Kidney (tissue), 14 donors: ENCODE measurements around the gene GNG4. TPM values are rescaled to one million over a fixed set of nuclear protein-coding genes. Genes with fewer than 3 reads are reported as not detected.

Source experiments
- DNase-seq, 5 donors: peaks; one replicate each; pipeline ENCODE4 v3.0.0-alpha.2; 2013 to 2020
- FAIRE-seq: peaks from 2 replicates; lab custom pipeline; 2012; peaks lifted over from hg19 to GRCh38; lab: Jason Lieb, UNC
- H3K27ac ChIP-seq, 2 donors: one replicate each; pipeline ENCODE4 v1.7.0; 2013; ENCODE audit warnings: low read depth in 2 of 2, low read length in 2 of 2, inconsistent platforms in 1 of 2
- H3K27me3 ChIP-seq: one replicate; pipeline ENCODE4 v1.7.1; 2013; ENCODE audit warnings: low read length, inconsistent platforms; ENCODE audit not compliant: control insufficient read depth, insufficient read depth
- H3K36me3 ChIP-seq, 3 donors: one replicate each; pipeline versions ENCODE4 v1.7.0 to v1.7.1; 2013; ENCODE audit warnings: low read length in 3 of 3, control low read depth in 1 of 3, inconsistent platforms in 1 of 3; ENCODE audit not compliant: insufficient read depth in 3 of 3, control insufficient read depth in 2 of 3
- H3K4me1 ChIP-seq, 3 donors: one replicate each; pipeline versions ENCODE4 v1.7.0 to v1.7.1; 2013; ENCODE audit warnings: low read length in 3 of 3, inconsistent platforms in 1 of 3, low read depth in 1 of 3; ENCODE audit not compliant: control insufficient read depth in 2 of 3, insufficient read depth in 2 of 3
- H3K4me3 ChIP-seq, 3 donors: one replicate each; pipeline versions ENCODE4 v1.7.0 to v1.8.1; 2013; ENCODE audit warnings: low read length in 3 of 3, control low read depth in 1 of 3, inconsistent platforms in 1 of 3
- H3K9ac ChIP-seq, 3 donors: one replicate each; pipeline versions ENCODE4 v1.7.0 to v1.7.1; 2013; ENCODE audit warnings: low read length in 3 of 3, control low read depth in 1 of 3, inconsistent platforms in 1 of 3
- H3K9me3 ChIP-seq, 3 donors: one replicate each; pipeline versions ENCODE4 v1.7.0 to v1.7.1; 2013; ENCODE audit warnings: low read length in 3 of 3, control low read depth in 1 of 3, inconsistent platforms in 1 of 3; ENCODE audit not compliant: control insufficient read depth in 2 of 3, insufficient read depth in 1 of 3
- intact Hi-C: fragments of 100-400 bp; cut with DNase I; formaldehyde crosslinking; loops from one replicate; pipeline ENCODE4 v1.11.1; 2022
- polyA plus RNA-seq: library from polyadenylated mRNA; stranded (reverse); fragments of 350-450 nt; fragmentation: Illumina TruSeq; extraction: RNeasy Lipid Tissue Mini Kit (QIAGEN cat#74804); gene quantifications from one replicate; pipeline ENCODE4 v1.2.3, GENCODE V29; 2014; ENCODE audit warnings: low read depth, low replicate concordance; ENCODE audit not compliant: insufficient read depth
- total RNA-seq: library from RNA; stranded (reverse); fragmentation: NEBNext Ultra II Directional; extraction: Animal tissue kit (Norgen Biotek cat#: 25700); gene quantifications from one replicate; pipeline ENCODE4 v1.2.1, GENCODE V29; 2021
- TF ChIP-seq, protein P1 (sequence below): IDR thresholded peaks from 3 replicates; pipeline ENCODE4 v1.5.1; 2012; ENCODE audit warnings: mild to moderate bottlenecking, moderate library complexity, borderline replicate concordance; ENCODE audit not compliant: insufficient read depth; ENCODE audit errors: extremely low read depth
- donor health status: control.
- donor health status: control.
- donor health status: control.
- donor health status: control.
- donor health status: control.
- donor health status: DM: yes; HTN: yes; CAD: no.
- donor health status: Normal renal cell carcinoma (clear cell type).

Gene GNG4
- total and polyA plus RNA-seq, 2 donors from 2014 or later: 4.5 TPM; not detected in 1

DNA sequence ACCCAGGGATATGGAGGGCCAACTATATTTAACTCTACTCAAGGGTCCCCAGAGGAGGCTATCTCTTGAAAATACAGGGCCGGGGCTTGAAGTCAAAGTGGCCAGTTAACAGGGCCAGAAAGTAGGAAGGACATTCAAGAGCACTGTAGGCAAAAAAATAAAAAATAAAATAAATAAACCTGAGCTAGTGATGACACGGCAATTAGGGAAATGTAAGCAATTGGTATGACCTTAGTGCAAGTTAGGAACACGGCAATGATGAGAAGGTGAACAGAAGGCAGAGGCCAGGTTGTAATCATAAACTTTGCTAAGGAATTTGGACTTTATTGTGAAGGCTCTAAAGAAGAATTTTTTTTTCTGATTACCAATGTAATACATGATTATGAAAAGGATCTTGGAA is 142.0 kb downstream of the GNG4 start:
- intact Hi-C loops: no loop called here
- Histone ChIP-seq H3K27ac (no peak overlapping the region), H3K9ac (no peak overlapping the region), H3K27me3 (no peaks in the 10 kb centered on the region), H3K9me3 (no peaks in the 10 kb centered on the region), H3K4me1 (peaks cover 0 to under 1% (median 0%) of the 10 kb centered on the region in 3 donors), H3K4me3 (no peak overlapping the region), H3K36me3 (no peaks in the 10 kb centered on the region)
- FAIRE-seq (no peak), DNase-seq (no peak)
- TF ChIP-seq, protein P1, sequence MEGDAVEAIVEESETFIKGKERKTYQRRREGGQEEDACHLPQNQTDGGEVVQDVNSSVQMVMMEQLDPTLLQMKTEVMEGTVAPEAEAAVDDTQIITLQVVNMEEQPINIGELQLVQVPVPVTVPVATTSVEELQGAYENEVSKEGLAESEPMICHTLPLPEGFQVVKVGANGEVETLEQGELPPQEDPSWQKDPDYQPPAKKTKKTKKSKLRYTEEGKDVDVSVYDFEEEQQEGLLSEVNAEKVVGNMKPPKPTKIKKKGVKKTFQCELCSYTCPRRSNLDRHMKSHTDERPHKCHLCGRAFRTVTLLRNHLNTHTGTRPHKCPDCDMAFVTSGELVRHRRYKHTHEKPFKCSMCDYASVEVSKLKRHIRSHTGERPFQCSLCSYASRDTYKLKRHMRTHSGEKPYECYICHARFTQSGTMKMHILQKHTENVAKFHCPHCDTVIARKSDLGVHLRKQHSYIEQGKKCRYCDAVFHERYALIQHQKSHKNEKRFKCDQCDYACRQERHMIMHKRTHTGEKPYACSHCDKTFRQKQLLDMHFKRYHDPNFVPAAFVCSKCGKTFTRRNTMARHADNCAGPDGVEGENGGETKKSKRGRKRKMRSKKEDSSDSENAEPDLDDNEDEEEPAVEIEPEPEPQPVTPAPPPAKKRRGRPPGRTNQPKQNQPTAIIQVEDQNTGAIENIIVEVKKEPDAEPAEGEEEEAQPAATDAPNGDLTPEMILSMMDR: no peak

DNA sequence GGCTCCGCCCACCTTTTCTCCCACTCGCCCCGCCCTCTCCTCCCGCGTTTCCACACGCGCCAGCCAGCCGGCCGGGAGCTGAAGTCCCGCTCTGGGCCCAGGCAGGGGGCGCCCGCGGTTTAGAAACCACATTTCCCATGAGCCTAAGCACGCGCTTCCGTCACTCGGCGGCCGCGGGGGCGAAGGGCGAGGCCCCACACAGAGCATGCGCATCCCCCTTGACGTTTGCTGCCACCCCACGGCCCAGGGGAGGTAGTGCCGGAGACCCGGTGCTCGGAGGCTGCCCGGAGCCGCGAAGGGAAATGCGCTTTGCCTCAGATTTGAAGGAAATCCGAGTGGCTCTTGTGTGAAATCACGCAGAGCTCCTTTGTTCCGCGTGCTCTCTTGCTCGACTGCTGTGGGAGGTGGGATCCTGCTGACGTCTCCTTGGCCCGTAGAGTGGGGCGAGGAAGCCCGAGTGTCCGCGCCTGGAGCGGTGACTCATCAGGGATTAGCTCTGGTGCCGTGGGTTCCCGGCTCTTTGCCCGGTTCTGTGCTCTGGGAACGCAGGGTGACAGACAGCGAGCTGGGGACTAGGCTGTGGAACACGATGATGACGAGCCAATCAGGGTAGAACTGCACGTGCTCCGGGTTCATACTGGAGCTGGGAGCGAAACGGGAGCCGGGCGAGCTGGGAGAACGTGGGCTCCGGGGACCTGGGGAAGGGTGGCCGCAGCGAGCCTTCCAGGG is 144.9 kb downstream of the GNG4 start:
- H3K4me3 ChIP-seq: peak overlapping the region; percentile 81 to 87 (median 85)
- DNase-seq: peak; percentile 100
- TF ChIP-seq, protein P1: peak; percentile 63
- H3K9ac ChIP-seq: peak overlapping the region; percentile 66 to 91 (median 86)
- intact Hi-C loops: no loop called here
- FAIRE-seq: peak; percentile 39
- peaks cover 0 to 2% (median 0%) of the 10 kb centered on the region in 3 donors for H3K4me1 ChIP-seq
- no peaks in the 10 kb centered on the region for H3K27me3 ChIP-seq
- no peaks in the 10 kb centered on the region for H3K36me3 ChIP-seq
- H3K9me3 ChIP-seq: no peaks in the 10 kb centered on the region
- H3K27ac ChIP-seq: peak overlapping the region; percentile 97 to 98

DNA sequence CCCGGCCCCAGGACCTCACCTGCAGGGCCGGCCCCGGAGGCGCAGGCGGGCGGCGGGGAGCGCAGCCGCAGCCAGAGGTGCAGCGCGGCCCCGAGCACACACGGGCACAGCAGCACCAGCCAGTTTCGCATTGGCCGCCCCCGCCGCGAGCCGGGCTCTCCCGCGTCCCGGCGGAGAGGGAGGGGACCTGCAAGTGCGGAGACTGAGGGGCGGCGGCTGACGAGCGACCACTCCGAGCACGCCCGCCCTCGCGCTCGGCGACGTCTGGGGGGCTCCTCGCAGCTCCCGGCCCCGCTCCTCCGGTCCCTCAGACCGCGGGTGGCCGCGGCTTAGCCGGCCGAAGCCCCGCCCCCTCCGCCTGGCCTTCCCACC is 145.5 kb downstream of the GNG4 start, which contains the start of gene B3GALNT2:
B3GALNT2 (minus strand) TSS at position 331 of the 372 bp plus-strand sequence; CDS start at position 131, 200 bp downstream.
- Histone ChIP-seq H3K4me3 (peak within 1 kb of the TSS; percentile 81 to 91 (median 90)), H3K27ac (peak within 1 kb of the TSS; percentile 97 to 98), H3K4me1 (peaks cover 0 to 2% (median 0%) of the 10 kb centered on the region in 3 donors), H3K9ac (peak within 1 kb of the TSS; percentile 74 to 91 (median 87)), H3K36me3 (no peaks in the 10 kb centered on the region), H3K27me3 (no peaks in the 10 kb centered on the region), H3K9me3 (no peaks in the 10 kb centered on the region)
- intact Hi-C loops: no loop called here
- DNase-seq (no peak), FAIRE-seq (no peak)
- TF ChIP-seq, protein P1: no peak
